ENCODE measurements around the gene BMP5. TPM values are rescaled to one million over a fixed set of nuclear protein-coding genes. Genes with fewer than 3 reads are reported as not detected.

BMP5 gene
- total RNA-seq, 1 donor from 2014 or later = 2.4 TPM

- no peak for DNase-seq (ENCODE audit: low spot score)
Observed at GRCh38 chr6:55872866-55873265, 2.5 kb downstream of the BMP5 start.

GRCh38 chr6:55870181-55870813 lies 5.1 kb downstream of the BMP5 start:
- no peak for DNase-seq (ENCODE audit: low spot score)

DNA sequence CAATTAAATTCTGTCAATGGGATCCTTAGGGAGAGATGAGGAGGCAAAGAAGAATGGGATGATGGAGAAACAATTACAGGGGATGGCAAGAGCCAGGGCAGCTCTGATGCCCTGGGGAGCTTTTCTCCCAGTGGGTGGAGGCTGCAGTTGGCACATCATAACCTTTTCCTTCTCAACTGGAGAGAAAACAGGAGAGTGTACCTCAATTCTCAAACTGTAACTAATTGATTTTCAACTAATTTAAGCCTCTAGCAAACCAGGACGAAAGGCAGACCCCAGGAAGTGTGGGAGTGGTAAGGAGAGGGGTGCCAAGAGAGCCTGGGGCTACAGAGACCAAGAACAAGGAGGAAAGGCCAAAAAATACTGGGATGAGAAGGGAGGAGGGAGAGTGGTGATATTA lies 5.7 kb downstream of the BMP5 start:
- no peak for DNase-seq (ENCODE audit: low spot score)

DNA sequence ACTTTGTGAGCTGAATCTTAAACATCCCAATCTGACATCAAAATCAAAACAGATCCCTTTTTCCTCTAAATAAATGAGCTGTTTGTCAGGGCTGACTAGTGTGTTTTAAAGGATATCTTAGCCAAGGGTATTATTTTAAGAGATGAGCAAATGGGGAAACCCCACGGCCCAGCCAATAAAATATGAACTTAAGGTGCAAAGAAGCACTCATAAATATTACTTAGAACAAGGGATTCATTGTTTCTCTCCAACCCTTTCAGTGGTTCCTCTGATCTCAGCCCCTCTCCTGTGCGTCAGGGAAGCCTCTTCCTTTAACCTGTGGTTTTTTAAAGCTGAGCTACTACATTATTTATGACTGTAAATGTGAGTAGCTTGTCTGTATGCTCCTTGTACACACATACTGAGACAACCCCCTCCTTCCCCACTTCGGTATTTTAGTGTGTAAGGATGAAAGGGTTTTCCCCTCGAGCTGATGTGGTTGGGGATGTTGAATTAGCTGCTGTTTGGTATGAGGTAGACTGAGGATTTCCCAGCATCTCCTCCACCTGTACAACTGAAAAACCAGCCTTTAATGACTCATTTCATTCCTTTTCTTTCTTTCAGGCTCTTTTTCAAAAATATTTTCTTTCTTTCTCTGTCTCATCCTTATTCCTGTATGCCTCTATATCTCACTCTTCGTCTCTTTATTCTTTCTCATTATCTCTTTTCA lies 6.5 kb downstream of the BMP5 start:
- no peak for DNase-seq (ENCODE audit: low spot score)

DNA sequence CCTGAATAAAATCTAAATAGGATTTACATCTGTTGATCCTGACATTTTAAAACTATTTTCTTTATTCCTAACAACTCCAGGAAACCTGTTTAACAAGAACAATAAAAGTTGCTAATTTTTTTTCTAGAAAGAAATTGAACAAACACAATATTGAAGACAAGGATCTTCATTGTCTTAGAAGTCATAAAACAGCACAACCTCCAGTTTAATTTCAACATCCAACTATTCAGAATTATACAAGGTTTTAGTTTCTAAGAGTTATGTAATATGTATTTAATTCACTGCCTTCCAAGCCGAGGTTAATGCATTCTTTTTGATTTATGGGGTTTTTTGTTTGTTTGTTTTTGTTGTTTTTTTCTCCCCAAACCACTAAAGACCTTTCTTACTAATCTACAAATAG lies 7.2 kb downstream of the BMP5 start:
- no peak for DNase-seq (ENCODE audit: low spot score)

DNA sequence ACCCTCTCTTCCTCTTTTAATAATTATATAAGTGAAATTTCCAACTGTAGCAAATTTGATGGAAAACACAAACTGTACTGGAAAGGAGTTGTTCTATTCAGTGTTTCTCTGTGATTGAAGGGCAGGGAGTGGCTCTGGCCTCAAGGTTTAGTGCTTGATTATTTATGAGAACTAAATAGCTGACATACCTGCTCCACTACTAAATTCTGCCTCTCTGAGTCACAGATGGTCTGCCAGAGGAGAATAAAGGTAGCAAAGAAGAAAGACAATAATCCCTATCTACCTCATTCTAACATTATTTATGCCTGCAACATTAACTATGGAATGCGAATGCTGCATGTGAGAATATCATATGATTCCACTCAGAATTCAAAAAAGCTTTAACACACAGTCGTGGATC lies 9.3 kb downstream of the BMP5 start:
- DNase-seq (ENCODE audit: low spot score) = no peak

- no peak for DNase-seq (ENCODE audit: low spot score)
Observed at GRCh38 chr6:55853008-55854001, 22.1 kb downstream of the BMP5 start.

GRCh38 chr6:55841341-55841740 lies 34.0 kb downstream of the BMP5 start:
- DNase-seq (ENCODE audit: low spot score) = no peak

DNA sequence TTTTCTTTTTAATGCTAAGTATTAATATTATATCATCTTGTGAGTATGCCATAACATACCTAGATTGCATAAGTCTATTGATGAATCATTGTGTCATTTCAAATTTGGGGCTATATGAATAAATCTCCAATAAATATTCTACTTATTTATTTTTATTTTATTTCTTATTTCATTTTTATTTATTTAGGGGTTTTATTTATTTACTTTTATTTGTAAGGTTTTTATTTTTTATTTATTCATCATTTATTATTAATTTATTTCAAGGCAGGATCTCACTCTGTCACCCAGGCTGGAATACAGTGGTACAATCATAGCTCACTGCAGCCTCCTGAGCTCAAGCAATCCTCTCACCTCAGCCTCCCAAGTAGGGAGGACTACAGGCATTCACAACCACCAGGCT lies 36.3 kb downstream of the BMP5 start:
- no peak for DNase-seq (ENCODE audit: low spot score)

GRCh38 chr6:55836945-55837344 lies 38.4 kb downstream of the BMP5 start:
- DNase-seq (ENCODE audit: low spot score) = no peak

DNA sequence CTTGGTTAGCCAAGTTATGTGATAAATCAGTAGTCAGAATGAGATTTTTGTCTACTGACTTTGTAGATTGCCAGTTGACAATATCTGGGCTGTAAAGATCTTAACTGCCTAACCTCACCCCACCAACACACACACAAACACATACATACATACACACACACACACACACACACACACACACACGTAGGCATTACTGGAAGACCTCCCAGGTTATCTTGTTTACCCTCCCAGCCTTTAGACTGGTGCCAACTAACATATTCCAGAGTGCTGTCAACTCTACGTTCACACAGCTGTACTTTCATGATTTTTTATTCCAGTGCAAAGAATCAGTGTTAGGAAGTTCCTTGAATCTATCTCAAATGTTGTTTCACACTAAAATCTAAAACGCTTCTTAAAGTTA lies 38.9 kb downstream of the BMP5 start:
- no peak for DNase-seq (ENCODE audit: low spot score)

GRCh38 chr6:55835220-55835619 lies 40.2 kb downstream of the BMP5 start:
- no peak for DNase-seq (ENCODE audit: low spot score)

DNA sequence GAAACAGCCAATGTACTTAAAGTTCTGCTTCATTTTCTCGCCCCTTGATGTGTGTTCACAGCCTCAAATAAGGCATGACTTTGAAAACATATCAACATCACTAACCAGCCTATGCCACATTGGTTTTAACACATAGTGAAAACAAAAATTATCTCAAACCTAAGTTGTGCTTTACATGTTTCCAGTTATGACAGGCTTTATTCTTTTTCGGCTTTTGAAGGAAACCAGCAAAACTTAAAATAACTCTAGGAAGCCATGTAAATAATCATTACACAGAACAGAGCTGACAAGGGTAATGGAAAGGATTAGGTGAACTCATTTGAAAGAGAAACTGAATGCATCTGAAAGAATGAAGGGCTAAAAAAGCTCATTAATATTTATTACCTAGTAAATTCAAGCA lies 42.1 kb downstream of the BMP5 start:
- DNase-seq (ENCODE audit: low spot score) = no peak

GRCh38 chr6:55827818-55828522 lies 47.4 kb downstream of the BMP5 start:
- DNase-seq (ENCODE audit: low spot score) = no peak

DNA sequence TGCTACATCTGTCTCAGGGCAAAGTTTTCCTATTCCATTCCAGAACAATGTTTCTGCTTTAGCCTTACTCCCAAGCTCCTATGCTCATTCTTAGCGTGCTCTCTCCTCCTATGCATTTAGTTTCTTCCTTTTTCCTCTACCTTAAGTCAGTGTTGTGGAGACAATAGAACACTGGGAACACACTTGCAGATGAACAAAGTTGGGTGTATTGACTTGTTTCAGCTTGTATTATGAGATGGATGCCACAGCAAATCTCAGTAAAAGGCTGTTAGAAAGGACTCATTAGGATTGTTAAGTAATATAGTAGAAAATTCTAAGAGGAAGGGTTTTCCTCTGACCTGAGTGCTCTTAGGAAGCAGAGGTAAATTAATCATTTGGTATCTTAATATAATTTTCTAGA lies 48.4 kb downstream of the BMP5 start:
- DNase-seq (ENCODE audit: low spot score) = no peak

DNA sequence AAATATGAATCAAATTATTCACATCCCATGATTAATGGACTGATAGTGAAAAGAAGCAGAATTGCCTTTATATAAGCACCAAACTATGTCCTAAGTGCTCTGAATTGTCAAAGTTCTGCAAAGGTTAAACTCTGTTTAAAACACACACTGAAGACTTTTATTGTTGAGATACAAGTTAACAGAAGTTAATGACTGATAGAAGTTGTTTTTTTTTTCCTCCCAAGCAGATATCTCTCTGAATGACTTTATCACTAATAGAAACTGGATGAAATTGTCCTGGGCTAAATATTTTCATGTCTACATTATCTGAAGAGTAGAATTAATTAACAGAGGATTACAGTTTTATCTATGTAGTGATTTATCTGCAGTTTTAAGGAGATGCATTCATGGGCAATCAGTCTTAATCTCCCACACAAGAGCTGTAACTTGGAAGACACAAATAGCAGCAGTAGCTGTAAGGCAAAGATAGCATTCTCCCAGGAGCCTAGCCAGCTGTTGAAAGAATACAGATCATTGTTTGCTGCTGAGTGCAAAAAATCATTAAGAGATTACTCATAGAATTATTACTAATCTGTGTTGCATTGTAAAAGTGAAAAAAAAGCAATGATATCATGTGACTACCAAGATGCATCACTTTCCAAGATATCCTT lies 49.9 kb downstream of the BMP5 start:
- DNase-seq (ENCODE audit: low spot score) = peak; percentile 16

DNA sequence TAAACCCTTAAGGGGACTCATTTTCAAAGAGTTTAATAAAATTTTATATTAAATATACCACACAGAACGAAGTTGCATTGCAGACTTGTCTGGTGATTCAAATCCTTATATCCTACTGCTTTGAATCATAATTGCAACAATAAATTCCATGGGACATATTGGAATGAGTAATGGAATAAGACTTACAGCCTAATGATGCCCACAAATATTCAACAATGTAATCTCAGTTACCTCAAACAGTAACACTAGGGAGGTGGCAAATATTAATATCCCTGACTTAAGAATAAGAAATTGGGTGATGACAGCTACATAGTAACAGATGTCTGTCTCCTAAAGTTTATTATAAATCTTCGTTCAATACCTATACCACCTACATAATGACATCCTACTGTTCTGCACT lies 52.6 kb downstream of the BMP5 start:
- DNase-seq (ENCODE audit: low spot score) = no peak

- DNase-seq (ENCODE audit: low spot score) = no peak
Observed at GRCh38 chr6:55822005-55822404, 53.4 kb downstream of the BMP5 start.

GRCh38 chr6:55820696-55821095 lies 54.7 kb downstream of the BMP5 start:
- no peak for DNase-seq (ENCODE audit: low spot score)

- DNase-seq (ENCODE audit: low spot score) = no peak
Observed at GRCh38 chr6:55819811-55820210, 55.6 kb downstream of the BMP5 start.

DNA sequence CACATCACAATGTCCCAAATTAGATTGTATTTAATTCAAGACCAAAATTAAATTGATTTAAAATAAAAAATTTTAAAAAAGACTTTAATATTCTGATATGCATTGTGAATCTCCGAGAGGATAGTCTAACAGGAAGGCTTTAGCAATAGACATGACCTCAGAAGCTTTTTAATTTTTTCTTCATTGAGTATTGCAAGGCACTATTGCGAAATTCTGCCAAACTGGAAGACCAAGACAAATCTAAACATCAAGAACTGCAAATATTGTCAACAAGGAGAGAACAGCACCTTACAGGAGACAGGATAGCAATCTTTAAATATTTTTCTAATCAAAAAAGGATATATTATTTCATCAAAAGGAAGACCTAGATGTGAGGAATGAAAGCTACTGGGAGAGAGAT lies 56.9 kb downstream of the BMP5 start:
- no peak for DNase-seq (ENCODE audit: low spot score)
